ENCODE measurements around the gene TLR9. TPM values are rescaled to one million over a fixed set of nuclear protein-coding genes. Genes with fewer than 3 reads are reported as not detected.

The TLR9 gene
- total RNA-seq, 1 donor from 2014 or later = 0.12 TPM

GRCh38 chr3:52194485-52195290 lies 30.8 kb downstream of the TLR9 start:
- Mint-ChIP-seq H3K27me3 (ENCODE audit: low read depth) (no peaks in the 10 kb centered on the region), H3K27ac (ENCODE audit: unreplicated experiment) (no peak overlapping the region), H3K4me3 (ENCODE audit: unreplicated experiment) (no peak overlapping the region), H3K9me3 (ENCODE audit: low read depth) (no peaks in the 10 kb centered on the region), H3K36me3 (ENCODE audit: low read depth) (peaks cover 3% of the 10 kb centered on the region), H3K4me1 (ENCODE audit: low read depth) (peaks cover 36% of the 10 kb centered on the region)
- TF ChIP-seq, protein P1, sequence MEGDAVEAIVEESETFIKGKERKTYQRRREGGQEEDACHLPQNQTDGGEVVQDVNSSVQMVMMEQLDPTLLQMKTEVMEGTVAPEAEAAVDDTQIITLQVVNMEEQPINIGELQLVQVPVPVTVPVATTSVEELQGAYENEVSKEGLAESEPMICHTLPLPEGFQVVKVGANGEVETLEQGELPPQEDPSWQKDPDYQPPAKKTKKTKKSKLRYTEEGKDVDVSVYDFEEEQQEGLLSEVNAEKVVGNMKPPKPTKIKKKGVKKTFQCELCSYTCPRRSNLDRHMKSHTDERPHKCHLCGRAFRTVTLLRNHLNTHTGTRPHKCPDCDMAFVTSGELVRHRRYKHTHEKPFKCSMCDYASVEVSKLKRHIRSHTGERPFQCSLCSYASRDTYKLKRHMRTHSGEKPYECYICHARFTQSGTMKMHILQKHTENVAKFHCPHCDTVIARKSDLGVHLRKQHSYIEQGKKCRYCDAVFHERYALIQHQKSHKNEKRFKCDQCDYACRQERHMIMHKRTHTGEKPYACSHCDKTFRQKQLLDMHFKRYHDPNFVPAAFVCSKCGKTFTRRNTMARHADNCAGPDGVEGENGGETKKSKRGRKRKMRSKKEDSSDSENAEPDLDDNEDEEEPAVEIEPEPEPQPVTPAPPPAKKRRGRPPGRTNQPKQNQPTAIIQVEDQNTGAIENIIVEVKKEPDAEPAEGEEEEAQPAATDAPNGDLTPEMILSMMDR (IDR thresholded peaks at IDR 0.05) = no peak
- no peak for DNase-seq (ENCODE audit: low spot score)

DNA sequence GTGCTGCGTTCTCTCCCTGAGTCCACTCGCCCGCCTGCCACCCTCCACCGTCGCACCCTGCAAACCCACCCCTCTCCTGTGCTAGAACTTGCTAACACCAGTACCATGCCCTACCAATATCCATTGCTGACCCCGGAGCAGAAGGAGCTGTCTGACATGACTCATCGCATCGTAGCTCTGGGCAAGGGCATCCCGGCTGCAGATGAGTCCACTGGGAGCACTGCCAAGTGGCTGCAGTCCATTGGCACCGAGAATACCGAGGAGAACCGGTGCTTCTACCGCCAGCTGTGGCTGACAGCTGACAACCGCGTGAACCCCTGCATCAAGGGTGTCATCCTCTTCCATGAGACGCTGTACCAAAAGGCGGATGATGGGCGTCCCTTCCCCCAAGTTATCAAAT lies 32.4 kb downstream of the TLR9 start:
- DNase-seq (ENCODE audit: low spot score) = no peak
- Mint-ChIP-seq H3K36me3 (ENCODE audit: low read depth) (no peaks in the 10 kb centered on the region), H3K4me3 (ENCODE audit: unreplicated experiment) (no peak overlapping the region), H3K27me3 (ENCODE audit: low read depth) (no peaks in the 10 kb centered on the region), H3K9me3 (ENCODE audit: low read depth) (no peaks in the 10 kb centered on the region), H3K4me1 (ENCODE audit: low read depth) (peaks cover 21% of the 10 kb centered on the region), H3K27ac (ENCODE audit: unreplicated experiment) (no peak overlapping the region)
- TF ChIP-seq, protein P1 (IDR thresholded peaks at IDR 0.05) = no peak

- Mint-ChIP-seq H3K4me3 (ENCODE audit: unreplicated experiment) (no peak overlapping the region), H3K4me1 (ENCODE audit: low read depth) (peaks cover 13% of the 10 kb centered on the region), H3K27ac (ENCODE audit: unreplicated experiment) (no peak overlapping the region), H3K27me3 (ENCODE audit: low read depth) (no peaks in the 10 kb centered on the region), H3K9me3 (ENCODE audit: low read depth) (no peaks in the 10 kb centered on the region), H3K36me3 (ENCODE audit: low read depth) (no peaks in the 10 kb centered on the region)
- no peak for DNase-seq (ENCODE audit: low spot score)
- TF ChIP-seq, protein P1 (IDR thresholded peaks at IDR 0.05) = no peak
These were observed 33.8 kb downstream of the TLR9 start for GRCh38 chr3:52191663-52192062.

GRCh38 chr3:52190294-52191074 lies 35.0 kb downstream of the TLR9 start:
- no peak for DNase-seq (ENCODE audit: low spot score)
- H3K27ac Mint-ChIP-seq (ENCODE audit: unreplicated experiment) = no peak overlapping the region
- H3K9me3 Mint-ChIP-seq (ENCODE audit: low read depth) = no peaks in the 10 kb centered on the region
- H3K36me3 Mint-ChIP-seq (ENCODE audit: low read depth) = no peaks in the 10 kb centered on the region
- no peaks in the 10 kb centered on the region for H3K27me3 Mint-ChIP-seq (ENCODE audit: low read depth)
- no peak overlapping the region for H3K4me3 Mint-ChIP-seq (ENCODE audit: unreplicated experiment)
- TF ChIP-seq, protein P1 (IDR thresholded peaks at IDR 0.05) = no peak
- peaks cover 13% of the 10 kb centered on the region for H3K4me1 Mint-ChIP-seq (ENCODE audit: low read depth)

GRCh38 chr3:52188556-52188955 lies 36.9 kb downstream of the TLR9 start:
- Mint-ChIP-seq H3K36me3 (ENCODE audit: low read depth) (no peaks in the 10 kb centered on the region), H3K9me3 (ENCODE audit: low read depth) (no peaks in the 10 kb centered on the region), H3K4me3 (ENCODE audit: unreplicated experiment) (no peak overlapping the region), H3K4me1 (ENCODE audit: low read depth) (peaks cover 13% of the 10 kb centered on the region), H3K27ac (ENCODE audit: unreplicated experiment) (no peak overlapping the region), H3K27me3 (ENCODE audit: low read depth) (no peaks in the 10 kb centered on the region)
- TF ChIP-seq, protein P1 (IDR thresholded peaks at IDR 0.05) = no peak
- DNase-seq (ENCODE audit: low spot score) = no peak

Data from chondrocyte (in vitro differentiated cells).